ENCODE measurements around the gene MXD3.

GRCh38 chr5:177264178-177264577 lies 47.5 kb downstream of the MXD3 start:
- TF ChIP-seq RARB (CRISPR knock-in tag; IDR thresholded peaks at IDR 0.05) (no peak), ARNTL (CRISPR knock-in tag; IDR thresholded peaks at IDR 0.05; ENCODE audit: borderline replicate concordance, low read depth) (no peak), PATZ1 (CRISPR knock-in tag; IDR thresholded peaks at IDR 0.05; ENCODE audit: borderline replicate concordance) (no peak), ZNF565 (CRISPR knock-in tag; conservative IDR thresholded peaks at IDR 0.05; ENCODE audit: low read depth) (no peak), ZFP3 (CRISPR knock-in tag; IDR thresholded peaks at IDR 0.05) (no peak), PPARA (CRISPR knock-in tag; IDR thresholded peaks at IDR 0.05; ENCODE audit: borderline replicate concordance) (no peak), GLIS3 (CRISPR knock-in tag; IDR thresholded peaks at IDR 0.05) (no peak), ZFP30 (CRISPR knock-in tag; IDR thresholded peaks at IDR 0.05) (no peak), ZNF70 (CRISPR knock-in tag; IDR thresholded peaks at IDR 0.05) (no peak), OSR1 (CRISPR knock-in tag; IDR thresholded peaks at IDR 0.05) (no peak)
- TF ChIP-seq, protein P1, sequence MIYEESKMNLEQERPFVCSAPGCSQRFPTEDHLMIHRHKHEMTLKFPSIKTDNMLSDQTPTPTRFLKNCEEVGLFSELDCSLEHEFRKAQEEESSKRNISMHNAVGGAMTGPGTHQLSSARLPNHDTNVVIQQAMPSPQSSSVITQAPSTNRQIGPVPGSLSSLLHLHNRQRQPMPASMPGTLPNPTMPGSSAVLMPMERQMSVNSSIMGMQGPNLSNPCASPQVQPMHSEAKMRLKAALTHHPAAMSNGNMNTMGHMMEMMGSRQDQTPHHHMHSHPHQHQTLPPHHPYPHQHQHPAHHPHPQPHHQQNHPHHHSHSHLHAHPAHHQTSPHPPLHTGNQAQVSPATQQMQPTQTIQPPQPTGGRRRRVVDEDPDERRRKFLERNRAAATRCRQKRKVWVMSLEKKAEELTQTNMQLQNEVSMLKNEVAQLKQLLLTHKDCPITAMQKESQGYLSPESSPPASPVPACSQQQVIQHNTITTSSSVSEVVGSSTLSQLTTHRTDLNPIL (CRISPR knock-in tag; IDR thresholded peaks at IDR 0.05; ENCODE audit: low read depth), result no peak
